Measurements from ENCODE around the gene CLCN7. TPM values are rescaled to one million over a fixed set of nuclear protein-coding genes. Genes with fewer than 3 reads are reported as not detected.

The CLCN7 gene
- total RNA-seq, 2 donors from 2014 or later = 27.2 to 115 TPM

DNA sequence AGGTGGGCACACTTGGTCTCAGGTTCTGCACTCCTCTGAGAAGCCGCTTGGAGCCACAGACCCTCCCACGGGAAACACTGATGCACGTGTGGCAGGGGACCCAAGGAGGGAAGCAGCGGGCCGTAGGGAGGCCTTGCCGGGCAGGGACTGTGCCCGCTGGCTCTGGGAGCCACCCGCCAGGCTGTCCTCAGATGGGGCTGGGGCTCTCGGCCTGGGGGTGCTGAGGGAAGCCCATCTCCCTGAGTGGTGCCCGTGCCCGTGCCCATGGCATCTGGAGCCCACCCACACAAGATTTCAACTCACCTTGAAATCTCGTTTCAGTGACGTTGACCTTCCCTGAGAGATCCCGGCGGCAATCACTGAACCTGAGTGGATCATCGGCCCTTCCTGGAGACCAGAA, 17.9 kb downstream of the CLCN7 start:
- Histone ChIP-seq H3K27me3 (no peaks in the 10 kb centered on the region), H3K9me3 (no peaks in the 10 kb centered on the region), H3K4me1 (no peaks in the 10 kb centered on the region), H3K36me3 (replicated peaks in 1 of 2; ENCODE audit: insufficient read depth in 1 of 2, low read depth in 2 of 2) (peaks cover 0 to 23% of the 10 kb centered on the region in 2 donors), H3K27ac (no peak overlapping the region), H3K4me3 (no peak overlapping the region)
- 89 to 94% methylated on average over 6 to 15 of the region's 16 CpGs for WGBS, 2 donors
- intact Hi-C loops (cut with DNase I) = no loop called here
- TF ChIP-seq POLR2A (IDR thresholded peaks at IDR 0.05) = no peak
- TF ChIP-seq CTCF (IDR thresholded peaks at IDR 0.05) = no peak
- ATAC-seq (no peak), DNase-seq (no peak)

DNA sequence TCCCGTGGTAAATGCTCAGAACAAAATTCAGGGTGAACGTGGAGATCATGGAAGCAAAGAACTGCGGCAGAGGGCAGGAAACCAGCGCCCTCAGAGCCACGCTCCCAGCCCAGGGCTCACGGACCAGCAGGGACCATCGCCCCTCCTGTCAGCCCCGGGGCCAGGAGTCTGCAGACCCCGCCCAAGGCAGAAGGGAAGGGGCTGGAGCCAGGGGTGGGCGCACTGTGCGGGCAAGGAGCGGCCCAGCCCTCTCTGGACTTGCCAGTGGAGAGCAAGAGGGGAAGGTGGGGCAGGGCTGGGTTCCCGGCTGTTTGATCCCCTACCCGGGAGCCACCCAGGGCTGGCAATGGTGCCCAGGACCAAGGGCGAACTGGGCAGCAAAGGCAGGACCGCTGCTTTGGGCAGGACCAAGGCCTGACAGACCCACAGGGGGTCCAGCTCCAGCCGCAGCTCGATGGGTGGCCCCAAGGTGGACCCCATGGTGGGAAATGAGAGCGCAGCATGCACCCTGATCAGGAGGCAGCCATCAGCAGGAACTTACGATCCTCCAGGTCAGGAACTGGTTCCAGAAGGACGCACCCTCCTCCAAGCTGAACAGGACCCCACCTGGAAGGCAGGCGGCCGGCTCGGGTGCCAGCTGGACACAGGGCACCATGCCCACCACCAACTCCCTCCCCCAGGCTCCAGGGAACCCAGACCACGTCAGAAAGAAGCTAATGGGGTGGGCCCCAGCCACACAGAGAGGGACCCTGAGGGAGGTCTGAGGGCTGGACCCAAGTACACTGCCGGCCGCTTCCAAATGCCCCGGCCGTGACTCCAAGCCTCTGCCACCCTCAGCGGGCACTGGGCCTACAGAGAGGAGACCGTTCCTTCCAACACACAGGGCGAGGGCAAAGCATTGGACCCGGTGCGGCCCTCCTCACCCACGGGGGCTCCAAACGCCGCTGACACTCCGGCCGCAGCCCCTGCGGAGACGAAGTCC, 19.3 kb downstream of the CLCN7 start:
- intact Hi-C loops (cut with DNase I) = no loop called here
- TF ChIP-seq POLR2A (IDR thresholded peaks at IDR 0.05) = no peak
- no peak for TF ChIP-seq CTCF (IDR thresholded peaks at IDR 0.05)
- WGBS, 2 donors = 89 to 92% methylated on average over 8 to 41 of the region's 41 CpGs
- no peak overlapping the region for H3K4me3 ChIP-seq
- H3K4me1 ChIP-seq = no peaks in the 10 kb centered on the region
- no peak for ATAC-seq
- no peak overlapping the region for H3K27ac ChIP-seq
- H3K9me3 ChIP-seq = no peaks in the 10 kb centered on the region
- no peak for DNase-seq
- H3K36me3 ChIP-seq (replicated peaks in 1 of 2; ENCODE audit: insufficient read depth in 1 of 2, low read depth in 2 of 2) = peaks cover 0 to 22% of the 10 kb centered on the region in 2 donors
- no peaks in the 10 kb centered on the region for H3K27me3 ChIP-seq

DNA sequence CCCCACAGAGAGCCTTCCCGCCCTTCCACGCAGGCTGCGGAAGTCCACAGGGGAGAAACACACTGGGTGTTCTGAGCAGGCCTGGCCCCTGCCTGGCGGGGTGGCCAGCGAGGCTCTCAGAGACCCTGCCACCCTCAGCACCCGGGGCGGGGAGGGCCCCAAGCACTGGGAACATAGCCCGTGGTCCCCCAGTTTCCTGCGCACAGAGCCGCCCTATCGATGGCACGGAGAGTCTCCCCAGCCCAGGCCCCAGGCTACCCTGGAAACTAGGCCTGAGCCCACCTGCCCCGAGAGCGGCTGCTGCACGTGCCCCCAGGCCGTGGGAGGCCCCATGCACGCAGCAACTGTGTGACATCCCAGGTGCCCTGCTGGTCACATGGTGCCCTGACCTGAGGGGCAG, 20.3 kb downstream of the CLCN7 start:
- WGBS, 2 donors = 87% methylated on average over 14 of the region's 17 CpGs; no CpG with 5 or more reads in 1 of the 2 donors
- no peaks in the 10 kb centered on the region for H3K4me1 ChIP-seq
- intact Hi-C loops (cut with DNase I) = no loop called here
- no peaks in the 10 kb centered on the region for H3K27me3 ChIP-seq
- no peak overlapping the region for H3K27ac ChIP-seq
- ATAC-seq = no peak
- DNase-seq = no peak
- no peaks in the 10 kb centered on the region for H3K9me3 ChIP-seq
- no peak overlapping the region for H3K4me3 ChIP-seq
- TF ChIP-seq POLR2A (IDR thresholded peaks at IDR 0.05) = no peak
- H3K36me3 ChIP-seq (replicated peaks in 1 of 2; ENCODE audit: insufficient read depth in 1 of 2, low read depth in 2 of 2) = peaks cover 0 to 22% of the 10 kb centered on the region in 2 donors

DNA sequence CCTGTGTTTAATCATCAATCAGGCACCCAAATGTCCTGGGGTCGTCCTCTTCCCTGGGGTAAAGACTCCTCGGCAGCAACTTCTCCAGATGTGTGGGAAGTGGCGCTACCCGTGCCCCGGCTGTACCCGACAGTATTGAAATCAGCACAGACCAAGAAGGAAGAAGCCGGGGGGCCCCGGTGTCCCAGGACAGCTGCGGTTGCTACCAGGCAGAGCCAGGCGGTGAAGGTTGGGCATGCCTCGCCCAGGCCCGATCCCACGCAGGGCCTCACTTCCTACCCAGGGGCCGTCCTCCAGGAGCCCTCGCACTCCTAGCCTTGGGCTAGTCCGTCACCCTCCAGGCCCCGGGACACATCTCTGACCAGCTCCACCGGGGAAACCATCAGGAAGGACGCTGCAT, 21.5 kb downstream of the CLCN7 start:
- Histone ChIP-seq H3K27ac (no peak overlapping the region), H3K27me3 (no peaks in the 10 kb centered on the region), H3K9me3 (no peaks in the 10 kb centered on the region), H3K4me3 (no peak overlapping the region), H3K4me1 (no peaks in the 10 kb centered on the region), H3K36me3 (replicated peaks in 1 of 2; ENCODE audit: insufficient read depth in 1 of 2, low read depth in 2 of 2) (peaks cover 0 to 23% of the 10 kb centered on the region in 2 donors)
- no peak for TF ChIP-seq POLR2A (IDR thresholded peaks at IDR 0.05)
- no peak for TF ChIP-seq CTCF (IDR thresholded peaks at IDR 0.05)
- intact Hi-C loops (cut with DNase I) = no loop called here
- ATAC-seq (no peak), DNase-seq (no peak)
- 96% methylated on average over 19 of the region's 19 CpGs; no CpG with 5 or more reads in 1 of the 2 donors for WGBS, 2 donors

GRCh38 chr16:1452530-1452929, 22.3 kb downstream of the CLCN7 start:
- Histone ChIP-seq H3K4me3 (no peak overlapping the region), H3K36me3 (replicated peaks in 1 of 2; ENCODE audit: insufficient read depth in 1 of 2, low read depth in 2 of 2) (peaks cover 0 to 29% of the 10 kb centered on the region in 2 donors), H3K9me3 (no peaks in the 10 kb centered on the region), H3K27me3 (no peaks in the 10 kb centered on the region), H3K27ac (no peak overlapping the region), H3K4me1 (no peaks in the 10 kb centered on the region)
- no peak for ATAC-seq
- no peak for DNase-seq
- TF ChIP-seq POLR2A (IDR thresholded peaks at IDR 0.05) (no peak), CTCF (IDR thresholded peaks at IDR 0.05) (no peak)
- intact Hi-C loops (cut with DNase I) = no loop called here
- 60 to 93% methylated on average over 2 to 20 of the region's 20 CpGs for WGBS, 2 donors

All from body of pancreas (tissue), 4 donors.